ENCODE data around the gene G6PC1. TPM values are rescaled to one million over a fixed set of nuclear protein-coding genes. Genes with fewer than 3 reads are reported as not detected.
"Not testable (repeated sequence)": the region's sequence is repeated elsewhere in the genome, so short reads cannot be mapped to it uniquely, and the experiment has no call there.

The G6PC1 gene
- polyA plus RNA-seq, 1 experiment: not detected

DNA sequence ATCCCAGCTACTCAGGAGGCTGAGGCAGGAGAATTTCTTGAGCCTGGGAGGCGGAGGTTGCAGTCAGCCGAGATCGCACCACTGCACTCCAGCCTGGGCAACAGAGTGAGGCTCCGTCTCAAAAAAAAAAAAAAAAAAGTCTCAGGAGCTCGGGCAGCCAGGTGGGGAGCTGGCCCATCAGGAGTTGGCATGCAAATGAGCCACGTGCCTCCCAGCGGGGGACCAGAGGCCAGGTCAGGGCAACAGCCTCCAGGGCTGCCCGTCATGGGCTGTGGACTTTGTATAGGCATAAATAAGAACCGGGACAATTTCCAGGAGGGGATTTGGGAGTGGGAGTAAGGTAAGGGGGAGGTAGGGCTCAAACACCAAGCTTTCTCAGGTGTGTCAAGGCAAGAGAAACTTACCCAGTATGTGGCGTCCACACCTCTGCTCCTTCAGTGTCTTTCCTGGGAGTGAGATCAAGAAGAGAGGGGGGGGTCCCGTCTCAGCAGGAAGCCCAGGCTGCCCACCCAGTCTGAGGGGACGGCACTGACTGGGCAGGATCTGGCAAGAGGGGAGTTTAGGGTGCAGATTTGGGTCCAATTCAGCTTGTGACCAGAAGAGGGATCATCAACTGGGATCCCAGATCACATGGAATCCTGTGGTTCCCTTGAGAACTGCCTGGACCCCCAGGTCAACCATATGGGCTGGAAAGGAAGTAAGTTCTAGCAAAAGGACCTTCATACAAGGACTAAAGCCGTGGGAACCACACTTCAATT is 22.3 kb upstream of the G6PC1 start:
- H3K27me3 ChIP-seq (ENCODE audit: control insufficient read depth, insufficient read depth, low read length): peaks cover 34% of the 10 kb centered on the region
- TF ChIP-seq CTCF (IDR thresholded peaks at IDR 0.05; ENCODE audit: low read depth, low read length): 0 out of 2 replicates have a peak, but pooled peaks have one; percentile 6
- H3K9me3 ChIP-seq (ENCODE audit: control insufficient read depth, insufficient read depth, low read length): no peaks in the 10 kb centered on the region
- no peak overlapping the region for H3K27ac ChIP-seq (ENCODE audit: low read depth, low read length)
- no peak overlapping the region for H3K4me3 ChIP-seq (ENCODE audit: low read depth, low read length)
- DNase-seq (ENCODE audit: low read depth, low spot score): no peak
- POLR2A ChIA-PET: no interaction called here
- CTCF ChIA-PET: interaction anchor here (0.6 kb wide), 1 partner anchor 266 kb away, joined by 3 read pairs; no protein-coding TSS in a partner anchor

DNA sequence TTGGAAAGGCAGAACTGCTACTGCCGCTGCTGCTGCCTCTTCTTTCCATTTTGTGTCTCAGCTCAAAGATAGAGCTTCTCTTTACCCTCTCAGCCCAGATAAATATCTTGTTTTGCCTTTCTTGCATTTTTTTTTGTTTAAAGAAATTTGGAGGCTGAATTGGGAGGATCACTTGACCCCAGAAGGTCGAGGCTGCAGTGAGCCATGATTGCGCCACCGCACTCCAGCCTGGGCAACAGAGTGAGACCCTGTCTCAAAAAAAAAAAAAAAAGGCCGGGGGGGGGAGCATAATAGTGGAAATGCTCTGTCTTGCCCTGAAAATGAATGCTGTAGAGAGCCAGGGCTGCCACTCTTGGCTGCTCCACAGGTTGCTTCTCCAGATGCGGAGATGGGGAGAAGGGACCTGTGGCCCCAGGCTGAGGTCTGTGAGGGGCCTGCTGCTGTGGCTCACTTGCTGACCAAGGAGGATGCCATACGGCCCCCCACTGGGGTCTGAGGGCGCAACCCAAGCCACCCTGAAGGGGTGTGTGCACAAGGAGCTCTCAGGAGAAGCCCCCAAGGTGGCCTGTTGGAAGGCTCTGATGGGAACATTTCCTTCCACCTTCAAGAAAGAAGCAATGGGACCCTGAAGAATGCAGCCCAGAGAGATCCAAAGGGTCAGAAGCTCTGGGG is 21.5 kb upstream of the G6PC1 start:
- DNase-seq (ENCODE audit: low read depth, low spot score): no peak
- Histone ChIP-seq H3K27me3 (ENCODE audit: control insufficient read depth, insufficient read depth, low read length) (peaks cover 29% of the 10 kb centered on the region), H3K4me3 (ENCODE audit: low read depth, low read length) (no peak overlapping the region), H3K9me3 (ENCODE audit: control insufficient read depth, insufficient read depth, low read length) (no peaks in the 10 kb centered on the region), H3K27ac (ENCODE audit: low read depth, low read length) (no peak overlapping the region)
- no peak for TF ChIP-seq CTCF (IDR thresholded peaks at IDR 0.05; ENCODE audit: low read depth, low read length)
- POLR2A ChIA-PET: no interaction called here
- CTCF ChIA-PET: no interaction called here

DNA sequence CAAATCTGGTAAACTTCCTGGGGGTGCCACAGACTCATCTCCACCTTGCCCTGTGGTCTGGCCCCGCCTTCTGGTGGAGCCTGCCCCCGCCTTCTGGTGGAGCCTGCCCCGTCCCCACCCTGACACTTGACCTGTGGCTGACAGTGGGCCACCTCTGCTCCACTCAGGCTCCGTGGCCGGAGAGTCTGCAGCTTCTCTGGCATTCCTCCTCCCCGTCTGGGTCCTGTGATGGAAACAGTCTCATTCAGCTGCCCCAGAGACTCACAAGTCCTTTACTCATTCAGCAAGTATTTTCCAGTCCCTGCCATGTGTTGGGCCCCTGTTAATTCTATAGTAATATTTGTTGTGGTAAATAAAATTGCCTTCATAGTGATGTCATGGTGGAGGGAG is 21.0 kb upstream of the G6PC1 start:
- no peak overlapping the region for H3K27ac ChIP-seq (ENCODE audit: low read depth, low read length)
- peaks cover 29% of the 10 kb centered on the region for H3K27me3 ChIP-seq (ENCODE audit: control insufficient read depth, insufficient read depth, low read length)
- DNase-seq (ENCODE audit: low read depth, low spot score): no peak
- TF ChIP-seq CTCF (IDR thresholded peaks at IDR 0.05; ENCODE audit: low read depth, low read length): no peak
- POLR2A ChIA-PET: no interaction called here
- H3K4me3 ChIP-seq (ENCODE audit: low read depth, low read length): no peak overlapping the region
- CTCF ChIA-PET: no interaction called here
- no peaks in the 10 kb centered on the region for H3K9me3 ChIP-seq (ENCODE audit: control insufficient read depth, insufficient read depth, low read length)

GRCh38 chr17:42880776-42881310 is 19.8 kb upstream of the G6PC1 start:
- Histone ChIP-seq H3K9me3 (ENCODE audit: control insufficient read depth, insufficient read depth, low read length) (no peaks in the 10 kb centered on the region), H3K27me3 (ENCODE audit: control insufficient read depth, insufficient read depth, low read length) (peaks cover 36% of the 10 kb centered on the region), H3K4me3 (ENCODE audit: low read depth, low read length) (no peak overlapping the region), H3K27ac (ENCODE audit: low read depth, low read length) (no peak overlapping the region)
- ChIA-PET POLR2A (no interaction called here), CTCF (interaction anchor here (1.1 kb wide), 1 partner anchor 48 kb away, joined by 3 read pairs; no protein-coding TSS in a partner anchor)
- TF ChIP-seq CTCF (IDR thresholded peaks at IDR 0.05; ENCODE audit: low read depth, low read length): no peak
- DNase-seq (ENCODE audit: low read depth, low spot score): no peak

DNA sequence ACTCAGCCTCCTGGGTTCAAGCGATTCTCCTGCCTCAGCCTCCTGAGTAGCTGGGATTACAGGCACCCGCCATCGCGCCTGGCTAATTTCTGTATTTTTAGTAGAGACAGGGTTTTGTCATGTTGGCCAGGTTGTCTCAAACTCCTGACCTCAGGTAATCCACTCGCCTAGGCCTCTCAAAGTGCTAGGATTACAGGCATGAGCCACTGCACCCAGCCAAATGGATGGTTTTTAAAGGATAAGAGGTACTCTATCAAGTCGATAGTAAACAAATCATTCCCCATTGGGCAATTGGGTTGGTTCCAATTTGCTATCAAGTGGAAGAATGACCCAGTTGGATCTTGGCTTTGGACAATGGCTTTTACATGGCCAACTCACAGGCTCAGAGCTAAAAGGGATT is 18.9 kb upstream of the G6PC1 start:
- POLR2A ChIA-PET; H3K27ac ChIP-seq (ENCODE audit: low read depth, low read length); DNase-seq (ENCODE audit: low read depth, low spot score); H3K9me3 ChIP-seq (ENCODE audit: control insufficient read depth, insufficient read depth, low read length); H3K4me3 ChIP-seq (ENCODE audit: low read depth, low read length): not testable (repeated sequence)
- CTCF ChIA-PET: interaction anchor here (1.3 kb wide), 1 partner anchor 9 kb away, joined by 3 read pairs; no protein-coding TSS in a partner anchor
- peaks cover 36% of the 10 kb centered on the region for H3K27me3 ChIP-seq (ENCODE audit: control insufficient read depth, insufficient read depth, low read length)
